ENCODE data around the gene DLGAP1. TPM values are rescaled to one million over a fixed set of nuclear protein-coding genes. Genes with fewer than 3 reads are reported as not detected.

The DLGAP1 gene
- total RNA-seq, 1 donor from 2014 or later, result 0.63 TPM

DNA sequence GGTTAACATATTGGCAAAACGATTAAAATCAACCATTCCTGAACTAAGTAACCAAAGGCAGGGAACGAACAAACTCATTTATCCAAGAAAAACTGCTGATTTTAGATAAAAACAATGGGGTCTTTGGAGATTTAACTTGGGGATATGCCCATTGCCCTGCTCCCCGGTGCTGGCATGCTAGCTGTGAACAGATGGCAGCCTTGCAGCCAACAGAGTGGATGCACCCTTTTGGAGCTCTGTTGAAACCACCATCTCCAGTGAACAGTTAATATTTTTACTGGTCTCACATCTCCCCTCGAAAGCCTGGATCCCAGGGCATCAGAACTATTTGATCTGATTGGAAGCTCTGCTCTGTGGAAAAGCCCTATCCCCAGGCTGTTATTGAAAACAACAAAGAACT is 702.0 kb downstream of the DLGAP1 start:
- H3K4me3 ChIP-seq (ENCODE audit: low read depth, low read length), result no peak overlapping the region
- TF ChIP-seq, protein P1, sequence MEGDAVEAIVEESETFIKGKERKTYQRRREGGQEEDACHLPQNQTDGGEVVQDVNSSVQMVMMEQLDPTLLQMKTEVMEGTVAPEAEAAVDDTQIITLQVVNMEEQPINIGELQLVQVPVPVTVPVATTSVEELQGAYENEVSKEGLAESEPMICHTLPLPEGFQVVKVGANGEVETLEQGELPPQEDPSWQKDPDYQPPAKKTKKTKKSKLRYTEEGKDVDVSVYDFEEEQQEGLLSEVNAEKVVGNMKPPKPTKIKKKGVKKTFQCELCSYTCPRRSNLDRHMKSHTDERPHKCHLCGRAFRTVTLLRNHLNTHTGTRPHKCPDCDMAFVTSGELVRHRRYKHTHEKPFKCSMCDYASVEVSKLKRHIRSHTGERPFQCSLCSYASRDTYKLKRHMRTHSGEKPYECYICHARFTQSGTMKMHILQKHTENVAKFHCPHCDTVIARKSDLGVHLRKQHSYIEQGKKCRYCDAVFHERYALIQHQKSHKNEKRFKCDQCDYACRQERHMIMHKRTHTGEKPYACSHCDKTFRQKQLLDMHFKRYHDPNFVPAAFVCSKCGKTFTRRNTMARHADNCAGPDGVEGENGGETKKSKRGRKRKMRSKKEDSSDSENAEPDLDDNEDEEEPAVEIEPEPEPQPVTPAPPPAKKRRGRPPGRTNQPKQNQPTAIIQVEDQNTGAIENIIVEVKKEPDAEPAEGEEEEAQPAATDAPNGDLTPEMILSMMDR (conservative IDR thresholded peaks at IDR 0.05; ENCODE audit: low read depth, low read length), result no peak
- DNase-seq (ENCODE audit: low read depth), result no peak

DNA sequence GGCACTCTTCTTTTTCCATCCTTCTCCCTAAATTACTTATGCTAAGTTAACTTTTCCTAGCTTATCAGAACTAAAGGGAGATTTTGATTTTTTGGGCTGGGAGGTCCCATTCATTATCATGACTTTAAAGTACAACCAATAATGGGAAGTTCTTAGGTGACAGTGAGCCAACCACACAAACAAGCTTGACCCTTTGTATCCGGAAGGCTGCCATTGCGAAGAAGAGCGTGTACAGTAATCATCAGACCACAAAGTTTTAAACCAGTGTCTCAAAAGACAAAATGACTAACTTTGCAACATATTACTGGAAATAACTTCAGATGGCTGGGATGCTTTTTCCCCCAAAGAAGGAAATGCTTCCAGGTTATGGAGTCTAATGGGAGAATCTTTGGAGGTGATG is 707.0 kb downstream of the DLGAP1 start:
- TF ChIP-seq, protein P1 (conservative IDR thresholded peaks at IDR 0.05; ENCODE audit: low read depth, low read length), result no peak
- no peak overlapping the region for H3K4me3 ChIP-seq (ENCODE audit: low read depth, low read length)
- no peak for DNase-seq (ENCODE audit: low read depth)

DNA sequence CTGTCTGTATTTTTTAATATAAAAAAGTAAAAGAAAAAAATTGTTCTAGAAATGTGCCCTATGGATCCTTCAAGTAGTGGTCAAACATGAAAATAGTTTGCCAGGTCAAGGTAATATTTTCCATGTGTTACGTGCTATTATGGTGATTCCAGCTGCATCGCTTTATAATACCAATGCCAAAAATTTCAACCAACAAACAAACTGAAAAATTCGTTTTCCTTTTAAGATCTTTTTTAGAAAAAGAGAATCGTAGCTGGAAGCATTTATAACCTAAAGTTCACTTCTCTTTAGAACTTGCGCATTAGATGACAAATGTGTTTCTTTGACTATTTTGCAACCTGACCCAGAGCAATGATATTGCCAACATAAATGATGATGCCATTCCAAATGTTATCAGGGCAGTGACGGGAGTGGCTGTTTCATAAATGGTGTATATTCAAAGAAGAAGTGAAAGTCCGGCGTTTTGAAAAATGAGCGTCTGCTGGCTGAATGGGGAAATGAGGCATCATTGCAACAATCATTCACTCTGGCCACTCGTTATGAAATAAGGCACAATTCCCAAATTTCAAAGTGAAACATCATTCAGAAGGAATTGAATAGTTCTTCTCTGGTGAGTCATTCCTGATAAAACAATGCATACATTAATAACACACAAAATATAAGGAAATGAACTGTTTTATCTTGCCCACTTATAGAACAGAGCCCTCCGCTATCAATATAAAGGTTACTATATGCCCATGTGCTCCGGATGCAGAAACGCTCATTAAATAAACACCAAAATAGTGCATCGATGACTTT is 707.7 kb downstream of the DLGAP1 start:
- TF ChIP-seq, protein P1 (conservative IDR thresholded peaks at IDR 0.05; ENCODE audit: low read depth, low read length), result no peak
- no peak for DNase-seq (ENCODE audit: low read depth)
- H3K4me3 ChIP-seq (ENCODE audit: low read depth, low read length), result no peak overlapping the region

DNA sequence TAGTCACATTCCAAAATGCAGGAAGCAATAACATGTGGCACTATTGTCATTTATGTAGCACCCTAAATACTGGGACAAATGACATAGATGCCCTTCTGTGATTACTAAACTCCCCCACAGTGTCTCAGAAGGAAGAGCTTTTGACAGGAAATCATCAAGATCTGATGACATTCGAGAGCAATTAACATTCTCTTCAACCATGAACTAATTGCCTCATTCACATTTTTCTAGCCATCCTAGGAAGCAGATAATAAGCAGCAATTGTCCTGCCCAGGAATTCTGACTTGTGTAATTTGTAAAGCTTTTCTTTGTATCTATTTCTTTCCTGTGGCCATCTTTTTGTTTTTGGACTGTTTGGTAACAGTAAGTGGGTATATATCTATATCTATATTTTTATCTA is 712.6 kb downstream of the DLGAP1 start:
- TF ChIP-seq, protein P1 (conservative IDR thresholded peaks at IDR 0.05; ENCODE audit: low read depth, low read length), result no peak
- no peak for DNase-seq (ENCODE audit: low read depth)
- no peak overlapping the region for H3K4me3 ChIP-seq (ENCODE audit: low read depth, low read length)

DNA sequence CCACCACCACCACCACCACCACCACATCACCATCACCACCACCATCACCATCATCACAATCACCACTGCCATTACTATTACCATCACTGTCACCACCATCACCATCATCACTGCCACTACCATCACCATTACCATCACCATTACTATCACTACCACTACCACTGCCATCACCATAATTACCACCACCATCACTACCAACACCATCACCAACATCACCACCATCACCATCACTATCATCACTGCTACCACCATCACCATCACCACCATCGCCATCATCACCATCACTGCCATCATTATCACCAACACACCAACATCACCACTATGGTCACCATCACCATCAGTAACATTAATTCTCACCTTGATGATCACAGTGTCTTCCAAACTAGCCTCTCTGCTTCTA is 713.8 kb downstream of the DLGAP1 start:
- DNase-seq (ENCODE audit: low read depth), result no peak
- TF ChIP-seq, protein P1 (conservative IDR thresholded peaks at IDR 0.05; ENCODE audit: low read depth, low read length), result no peak

DNA sequence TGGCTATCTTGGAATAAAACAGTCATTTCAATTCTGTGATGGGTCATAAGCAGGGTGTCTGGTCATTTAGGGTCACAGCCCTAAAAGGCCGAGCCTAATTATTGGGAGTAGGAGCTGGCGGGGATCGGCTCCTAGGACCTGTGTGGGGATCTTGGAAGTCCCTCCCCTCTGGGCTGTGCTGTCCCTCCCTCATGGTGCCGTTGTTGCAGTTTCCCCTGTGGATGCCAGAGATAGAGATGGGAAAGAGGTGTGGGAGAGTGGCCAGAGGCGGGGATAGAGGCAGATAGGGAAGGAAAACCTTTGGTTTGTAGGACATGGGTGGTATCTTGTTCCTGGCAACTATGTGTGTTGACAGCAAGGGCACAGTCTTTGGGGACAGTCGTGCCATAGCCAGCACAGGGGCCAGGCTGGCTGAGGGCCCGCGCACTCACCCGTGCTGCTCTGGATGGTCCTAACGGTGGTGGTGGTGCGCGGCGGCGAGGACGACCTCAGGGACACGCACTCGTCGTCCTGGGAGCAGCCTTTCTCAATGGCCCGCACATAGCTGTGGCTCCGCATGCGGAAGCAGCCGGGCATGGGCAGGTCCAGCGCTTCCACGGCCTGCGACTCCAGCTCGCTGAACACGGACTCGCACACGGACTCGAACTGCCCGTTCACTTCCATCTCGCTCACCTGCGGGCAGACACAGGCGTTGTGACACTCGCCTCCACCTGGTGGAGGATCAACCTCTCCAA is 726.2 kb downstream of the DLGAP1 start:
- DNase-seq (ENCODE audit: low read depth), result no peak
- TF ChIP-seq, protein P1 (conservative IDR thresholded peaks at IDR 0.05; ENCODE audit: low read depth, low read length), result no peak
- no peak overlapping the region for H3K4me3 ChIP-seq (ENCODE audit: low read depth, low read length)

More for the DNA sequence above, 713.8 kb downstream of the DLGAP1 start:
- no peak overlapping the region for H3K4me3 ChIP-seq (ENCODE audit: low read depth, low read length)
